MCF 10A (cell line): ENCODE measurements around the gene CEP131. TPM values are rescaled to one million over a fixed set of nuclear protein-coding genes. Genes with fewer than 3 reads are reported as not detected.

Source experiments
- BruUV-seq: library from RNA; stranded (reverse); fragments of 400-500 nt; replicated peaks from 2 replicates; lab custom pipeline; 2021; lab: Mats Ljungman, UMichigan
- CTCF ChIA-PET: fragments of 300-600 bp; sonication (Branson Sonifier 250); formaldehyde crosslinking; extraction: SDS; loops from one replicate; lab custom pipeline; 2021; ENCODE audit warnings: antibody characterized with exemption, inconsistent platforms; lab: Yijun Ruan, JAX
- POLR2A ChIA-PET: fragments of 300-600, 350-650 bp; sonication (Branson Sonifier 250); formaldehyde crosslinking; extraction: SDS; loops from one replicate; lab custom pipeline; 2020; ENCODE audit warnings: antibody characterized with exemption, inconsistent platforms; lab: Yijun Ruan, JAX
- DNase-seq: peaks from one replicate; pipeline ENCODE4 v3.0.0-alpha.2; 2018; ENCODE audit not compliant: unreplicated experiment
- H3K27ac Mint-ChIP-seq: one replicate; pipeline ENCODE4 v1.8.0; 2022; ENCODE audit warnings: mild to moderate bottlenecking, low read depth, mixed read lengths; ENCODE audit not compliant: unreplicated experiment
- H3K27me3 Mint-ChIP-seq: one replicate; pipeline ENCODE4 v1.8.0; 2022; ENCODE audit warnings: mixed read lengths; ENCODE audit not compliant: insufficient read depth, unreplicated experiment
- H3K36me3 Mint-ChIP-seq: one replicate; pipeline ENCODE4 v1.8.0; 2022; ENCODE audit warnings: mild to moderate bottlenecking, moderate library complexity, mixed read lengths; ENCODE audit not compliant: insufficient read depth, unreplicated experiment
- H3K4me1 Mint-ChIP-seq: one replicate; pipeline ENCODE4 v1.8.0; 2022; ENCODE audit warnings: mixed read lengths; ENCODE audit not compliant: insufficient read depth, unreplicated experiment
- H3K4me3 Mint-ChIP-seq: one replicate; pipeline ENCODE4 v1.8.0; 2022; ENCODE audit warnings: mild to moderate bottlenecking, moderate library complexity, mixed read lengths; ENCODE audit not compliant: unreplicated experiment
- H3K9me3 Mint-ChIP-seq: one replicate; pipeline ENCODE4 v1.8.0; 2022; ENCODE audit warnings: mixed read lengths; ENCODE audit not compliant: unreplicated experiment
- CTCF ChIP-seq: fragments of 200-600 bp; IDR thresholded peaks from one replicate; pipeline ENCODE4 v1.8.0; 2022; ENCODE audit warnings: antibody characterized with exemption, mild to moderate bottlenecking; ENCODE audit not compliant: unreplicated experiment
- intact Hi-C: fragments of 100-400 bp; cut with micrococcal nuclease; formaldehyde crosslinking; loops from 2 replicates; pipeline ENCODE4 v1.14.1; 2022
- total RNA-seq: library from RNA; stranded (reverse); gene quantifications from 2 replicates; pipeline ENCODE4 v1.2.3, GENCODE V29; 2022

The CEP131 gene
- total RNA-seq, 1 experiment from 2014 or later, result 9.5 TPM

GRCh38 chr17:81152288-81152828 is 70.4 kb downstream of the CEP131 start:
- ChIA-PET CTCF (interaction anchor here (1.6 kb wide), 1 partner anchor 9 kb away, joined by 6 read pairs; no protein-coding TSS in a partner anchor), POLR2A (interaction anchor here (0.6 to 1.1 kb wide), 2 partner anchors 17 to 27 kb away, joined by 3 read pairs; no protein-coding TSS in a partner anchor)
- H3K27me3 Mint-ChIP-seq, result peaks cover 15% of the 10 kb centered on the region
- H3K4me3 Mint-ChIP-seq, result no peak overlapping the region
- H3K4me1 Mint-ChIP-seq, result no peaks in the 10 kb centered on the region
- intact Hi-C loops, result no loop called here
- BruUV-seq, result no TSS peak
- H3K9me3 Mint-ChIP-seq, result no peaks in the 10 kb centered on the region
- no peak overlapping the region for H3K27ac Mint-ChIP-seq
- TF ChIP-seq CTCF, result no peak
- no peak for DNase-seq
- no peaks in the 10 kb centered on the region for H3K36me3 Mint-ChIP-seq

GRCh38 chr17:81151278-81151677 is 71.5 kb downstream of the CEP131 start:
- intact Hi-C loops, result no loop called here
- Mint-ChIP-seq H3K9me3 (no peaks in the 10 kb centered on the region), H3K36me3 (no peaks in the 10 kb centered on the region), H3K4me1 (no peaks in the 10 kb centered on the region), H3K27me3 (peaks cover 15% of the 10 kb centered on the region), H3K27ac (no peak overlapping the region), H3K4me3 (no peak overlapping the region)
- DNase-seq, result no peak
- ChIA-PET CTCF (interaction anchor here (0.7 kb wide), 1 partner anchor 285 kb away, joined by 3 read pairs; no protein-coding TSS in a partner anchor), POLR2A (interaction anchor here (0.7 kb wide), 1 partner anchor 51 kb away, joined by 4 read pairs; no protein-coding TSS in a partner anchor)
- no peak for TF ChIP-seq CTCF
- no TSS peak for BruUV-seq

DNA sequence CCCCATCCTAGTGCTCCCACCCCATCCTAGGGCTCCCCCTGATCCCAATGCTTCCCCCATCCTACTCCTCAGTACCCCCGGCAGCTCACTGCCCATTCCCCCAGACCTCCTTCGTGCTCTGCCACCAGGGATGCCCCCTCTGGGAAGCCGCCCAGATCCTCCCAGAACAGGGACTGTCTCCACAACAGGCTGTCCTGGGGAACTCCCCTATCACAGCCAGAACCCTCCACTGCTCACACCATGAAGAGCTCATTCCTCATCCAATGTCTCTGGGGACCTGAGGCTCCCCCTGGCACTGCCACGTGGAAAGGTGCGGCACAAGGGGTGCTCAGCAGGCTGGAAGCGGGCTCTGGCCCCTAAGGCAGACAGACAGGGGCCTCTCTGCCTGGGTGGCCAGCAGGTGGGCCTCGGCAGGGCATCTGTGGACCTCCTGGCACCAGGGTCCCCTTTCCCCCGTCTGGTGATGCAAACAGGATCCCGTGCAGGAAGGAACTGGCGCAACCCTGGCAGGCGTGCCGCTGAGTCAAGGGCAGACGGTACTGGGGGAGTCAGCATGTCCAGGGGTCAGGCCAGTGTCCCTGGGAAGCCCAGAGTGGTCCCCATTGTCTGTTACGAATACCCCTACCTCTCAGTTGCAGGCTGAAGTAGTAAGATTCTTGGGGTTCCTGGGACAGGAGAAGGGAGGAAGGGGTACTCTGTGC is 72.2 kb downstream of the CEP131 start:
- no peak for TF ChIP-seq CTCF
- H3K27ac Mint-ChIP-seq, result no peak overlapping the region
- ChIA-PET CTCF (interaction anchor here (0.6 kb wide), 1 partner anchor 21 kb away, joined by 4 read pairs; no protein-coding TSS in a partner anchor), POLR2A (no interaction called here)
- DNase-seq, result no peak
- intact Hi-C loops, result no loop called here
- peaks cover 15% of the 10 kb centered on the region for H3K27me3 Mint-ChIP-seq
- H3K9me3 Mint-ChIP-seq, result no peaks in the 10 kb centered on the region
- no peaks in the 10 kb centered on the region for H3K36me3 Mint-ChIP-seq
- H3K4me1 Mint-ChIP-seq, result no peaks in the 10 kb centered on the region
- H3K4me3 Mint-ChIP-seq, result no peak overlapping the region
- BruUV-seq, result no TSS peak

- no peaks in the 10 kb centered on the region for H3K9me3 Mint-ChIP-seq
- intact Hi-C loops, result no loop called here
- POLR2A ChIA-PET, result interaction anchor here (0.7 kb wide), 1 partner anchor 367 kb away, joined by 3 read pairs; no protein-coding TSS in a partner anchor
- H3K4me3 Mint-ChIP-seq, result no peak overlapping the region
- H3K4me1 Mint-ChIP-seq, result no peaks in the 10 kb centered on the region
- peaks cover 15% of the 10 kb centered on the region for H3K27me3 Mint-ChIP-seq
- no peaks in the 10 kb centered on the region for H3K36me3 Mint-ChIP-seq
- BruUV-seq, result no TSS peak
- no peak for TF ChIP-seq CTCF
- H3K27ac Mint-ChIP-seq, result no peak overlapping the region
- no peak for DNase-seq
- CTCF ChIA-PET, result no interaction called here
Measured at GRCh38 chr17:81148986-81149533, 73.7 kb downstream of the CEP131 start.
